DND-41 (cell line): ENCODE results near the gene GRK1.

ENCODE experiments used
- EZH2 ChIP-seq: IDR thresholded peaks from 3 replicates; pipeline ENCODE4 v1.6.1; 2012; ENCODE audit warnings: borderline replicate concordance, low read depth, mild to moderate bottlenecking, moderate library complexity, low read length, inconsistent platforms; ENCODE audit not compliant: severe bottlenecking
- TF ChIP-seq, protein P1 (sequence below): IDR thresholded peaks from 2 replicates; pipeline ENCODE4 v1.5.1; 2012; ENCODE audit warnings: borderline replicate concordance, low read length, moderate library complexity, mild to moderate bottlenecking; ENCODE audit not compliant: poor library complexity, severe bottlenecking; ENCODE audit errors: extremely low read depth

DNA sequence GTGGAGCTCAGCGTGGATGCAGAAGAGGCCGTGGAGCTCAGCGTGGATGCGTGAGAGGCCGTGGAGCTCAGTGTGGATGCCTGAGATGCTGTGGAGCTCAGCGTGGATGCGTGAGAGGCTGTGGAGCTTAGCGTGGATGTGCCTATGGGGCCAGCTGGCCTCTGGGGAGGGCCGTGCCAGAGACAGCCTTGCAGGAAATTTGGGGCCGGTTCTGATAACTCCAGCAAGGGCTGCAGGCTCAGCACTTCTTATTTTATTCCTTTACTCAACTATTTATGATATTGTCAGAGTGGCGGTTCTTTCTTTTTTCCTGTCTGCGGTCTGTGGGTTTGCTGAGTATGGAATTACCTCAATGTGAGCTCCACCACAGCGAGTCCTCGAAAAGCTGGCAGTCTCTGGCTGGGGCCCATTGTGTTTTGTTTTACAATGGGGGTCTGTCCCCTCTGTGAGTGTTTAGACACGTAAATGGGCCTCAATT lies 74.2 kb downstream of the GRK1 start:
- TF ChIP-seq, protein P1, sequence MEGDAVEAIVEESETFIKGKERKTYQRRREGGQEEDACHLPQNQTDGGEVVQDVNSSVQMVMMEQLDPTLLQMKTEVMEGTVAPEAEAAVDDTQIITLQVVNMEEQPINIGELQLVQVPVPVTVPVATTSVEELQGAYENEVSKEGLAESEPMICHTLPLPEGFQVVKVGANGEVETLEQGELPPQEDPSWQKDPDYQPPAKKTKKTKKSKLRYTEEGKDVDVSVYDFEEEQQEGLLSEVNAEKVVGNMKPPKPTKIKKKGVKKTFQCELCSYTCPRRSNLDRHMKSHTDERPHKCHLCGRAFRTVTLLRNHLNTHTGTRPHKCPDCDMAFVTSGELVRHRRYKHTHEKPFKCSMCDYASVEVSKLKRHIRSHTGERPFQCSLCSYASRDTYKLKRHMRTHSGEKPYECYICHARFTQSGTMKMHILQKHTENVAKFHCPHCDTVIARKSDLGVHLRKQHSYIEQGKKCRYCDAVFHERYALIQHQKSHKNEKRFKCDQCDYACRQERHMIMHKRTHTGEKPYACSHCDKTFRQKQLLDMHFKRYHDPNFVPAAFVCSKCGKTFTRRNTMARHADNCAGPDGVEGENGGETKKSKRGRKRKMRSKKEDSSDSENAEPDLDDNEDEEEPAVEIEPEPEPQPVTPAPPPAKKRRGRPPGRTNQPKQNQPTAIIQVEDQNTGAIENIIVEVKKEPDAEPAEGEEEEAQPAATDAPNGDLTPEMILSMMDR = no peak
- TF ChIP-seq EZH2 = no peak
